ENCODE data around the gene CETN1.

The CETN1 gene

DNA sequence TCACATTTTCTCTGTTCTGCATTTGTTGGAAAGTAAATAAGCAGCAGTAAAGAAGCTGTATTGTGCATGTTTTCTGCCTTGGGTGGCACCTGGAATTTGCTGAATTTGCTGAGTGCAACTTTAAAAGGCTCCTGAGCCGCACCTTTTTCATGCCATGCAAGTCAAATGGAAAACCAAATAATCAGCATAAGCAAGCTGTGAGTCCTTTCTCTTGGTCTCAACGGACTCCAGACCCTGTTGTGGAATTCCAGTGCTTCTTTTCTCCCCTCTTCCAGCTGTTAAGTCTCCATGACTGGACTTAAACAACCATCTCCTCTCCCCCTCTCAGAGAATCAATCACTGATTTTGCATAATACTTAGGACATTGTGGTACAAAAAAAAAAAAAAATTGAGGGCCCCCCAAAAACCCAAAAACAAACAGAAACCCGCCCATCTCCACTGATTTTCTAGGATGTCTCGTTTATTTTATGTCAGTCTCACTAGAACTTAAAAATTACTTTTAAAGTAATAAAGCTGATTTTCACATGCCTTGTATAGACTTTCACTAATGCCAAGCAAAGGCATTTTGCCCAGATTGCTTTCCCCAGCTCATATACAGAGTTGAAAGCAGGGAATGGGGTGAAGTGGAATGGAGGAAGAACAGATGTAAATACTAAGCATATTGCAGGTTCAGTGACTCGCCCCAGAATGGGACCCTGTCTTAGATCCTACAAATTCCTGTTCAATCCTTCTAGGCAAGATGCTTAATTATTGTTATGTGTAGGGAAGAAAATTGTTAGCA is 5.1 kb upstream of the CETN1 start:
- Histone ChIP-seq H3K36me3 (ENCODE audit: control insufficient read depth in 2 of 2, insufficient read depth in 1 of 2, low read length in 2 of 2) (no peaks in the 10 kb centered on the region), H3K27ac (ENCODE audit: extremely low read depth, low read depth, low read length) (no peak overlapping the region), H3K4me3 (ENCODE audit: low read depth, low read length) (no peak overlapping the region), H3K4me1 (ENCODE audit: control insufficient read depth, insufficient read depth, low read length) (no peaks in the 10 kb centered on the region), H3K9me3 (ENCODE audit: control insufficient read depth, insufficient read depth, low read depth, low read length) (no peaks in the 10 kb centered on the region)
- ChIA-PET POLR2A (no interaction called here), CTCF (interaction anchor here (0.6 to 1.3 kb wide), 3 partner anchors 11 to 459 kb away, joined by 4 to 6 read pairs (median 4); no protein-coding TSS in a partner anchor)
- TF ChIP-seq ZNF223 (tag by site-specific recombination; IDR thresholded peaks at IDR 0.05) (no peak), GLIS2 (tag by site-specific recombination; IDR thresholded peaks at IDR 0.05) (no peak)
- TF ChIP-seq, protein P1, sequence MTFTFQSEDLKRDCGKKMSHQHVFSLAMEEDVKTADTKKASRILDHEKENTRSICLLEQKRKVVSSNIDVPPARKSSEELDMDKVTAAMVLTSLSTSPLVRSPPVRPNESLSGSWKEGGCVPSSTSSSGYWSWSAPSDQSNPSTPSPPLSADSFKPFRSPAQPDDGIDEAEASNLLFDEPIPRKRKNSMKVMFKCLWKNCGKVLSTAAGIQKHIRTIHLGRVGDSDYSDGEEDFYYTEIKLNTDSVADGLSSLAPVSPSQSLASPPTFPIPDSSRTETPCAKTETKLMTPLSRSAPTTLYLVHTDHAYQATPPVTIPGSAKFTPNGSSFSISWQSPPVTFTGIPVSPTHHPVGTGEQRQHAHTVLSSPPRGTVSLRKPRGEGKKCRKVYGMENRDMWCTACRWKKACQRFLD (tag by site-specific recombination; IDR thresholded peaks at IDR 0.05): no peak

DNA sequence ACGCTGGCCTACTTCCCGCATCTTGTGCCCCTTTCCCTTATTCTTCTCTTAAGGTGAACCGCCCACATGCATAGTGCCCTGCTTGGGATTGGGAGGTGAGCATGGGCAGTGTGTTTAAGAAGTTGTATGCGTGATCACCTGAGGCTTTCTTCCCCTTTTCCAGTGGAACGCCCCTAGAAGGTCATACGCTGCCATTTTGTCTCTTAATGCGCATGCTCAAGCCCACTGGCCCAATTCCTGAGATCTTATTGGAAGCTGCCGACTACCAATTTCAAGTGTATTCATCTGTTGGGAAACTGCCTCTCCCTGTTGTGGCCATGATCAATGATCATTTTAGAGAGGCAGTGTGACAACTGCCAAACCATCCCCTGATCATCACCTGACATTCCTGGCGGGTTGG is 3.3 kb upstream of the CETN1 start:
- Histone ChIP-seq H3K27ac (ENCODE audit: extremely low read depth, low read depth, low read length) (no peak overlapping the region), H3K9me3 (ENCODE audit: control insufficient read depth, insufficient read depth, low read depth, low read length) (no peaks in the 10 kb centered on the region), H3K36me3 (ENCODE audit: control insufficient read depth in 2 of 2, insufficient read depth in 1 of 2, low read length in 2 of 2) (no peaks in the 10 kb centered on the region), H3K4me1 (ENCODE audit: control insufficient read depth, insufficient read depth, low read length) (no peaks in the 10 kb centered on the region), H3K4me3 (ENCODE audit: low read depth, low read length) (no peak overlapping the region)
- no peak for TF ChIP-seq ZNF776 (tag by site-specific recombination; IDR thresholded peaks at IDR 0.05; ENCODE audit: borderline replicate concordance)
- TF ChIP-seq ZNF341 (tag by site-specific recombination; IDR thresholded peaks at IDR 0.05; ENCODE audit: low read depth): no peak
- TF ChIP-seq ZNF416 (tag by site-specific recombination; IDR thresholded peaks at IDR 0.05): no peak
- TF ChIP-seq ZNF561 (tag by site-specific recombination; IDR thresholded peaks at IDR 0.05; ENCODE audit: borderline replicate concordance): no peak
- TF ChIP-seq ZNF433 (tag by site-specific recombination; IDR thresholded peaks at IDR 0.05; ENCODE audit: low read depth): no peak
- TF ChIP-seq ZNF404 (tag by site-specific recombination; IDR thresholded peaks at IDR 0.05): no peak
- POLR2A ChIA-PET: no interaction called here
- CTCF ChIA-PET: no interaction called here

- POLR2A ChIA-PET: no interaction called here
- Histone ChIP-seq H3K9me3 (ENCODE audit: control insufficient read depth, insufficient read depth, low read depth, low read length) (no peaks in the 10 kb centered on the region), H3K4me1 (ENCODE audit: control insufficient read depth, insufficient read depth, low read length) (no peaks in the 10 kb centered on the region), H3K4me3 (ENCODE audit: low read depth, low read length) (no peak overlapping the region), H3K27ac (ENCODE audit: extremely low read depth, low read depth, low read length) (no peak overlapping the region), H3K36me3 (ENCODE audit: control insufficient read depth in 2 of 2, insufficient read depth in 1 of 2, low read length in 2 of 2) (no peaks in the 10 kb centered on the region)
- TF ChIP-seq SCRT1 (tag by site-specific recombination; IDR thresholded peaks at IDR 0.05; ENCODE audit: borderline replicate concordance) (no peak), ZNF248 (tag by site-specific recombination; IDR thresholded peaks at IDR 0.05) (no peak), GFI1B (tag by site-specific recombination; IDR thresholded peaks at IDR 0.05) (no peak), ZNF398 (tag by site-specific recombination; IDR thresholded peaks at IDR 0.05) (no peak), ZNF112 (tag by site-specific recombination; IDR thresholded peaks at IDR 0.05) (no peak), ZNF423 (tag by site-specific recombination; IDR thresholded peaks at IDR 0.05) (no peak), ZNF548 (tag by site-specific recombination; IDR thresholded peaks at IDR 0.05) (no peak), ZNF121 (tag by site-specific recombination; IDR thresholded peaks at IDR 0.05) (no peak), KLF16 (tag by site-specific recombination; IDR thresholded peaks at IDR 0.05) (no peak)
- CTCF ChIA-PET: interaction anchor here (0.7 to 1.0 kb wide), 2 partner anchors 8 to 291 kb away, joined by 3 read pairs; no protein-coding TSS in a partner anchor
These were observed 2.4 kb upstream of the CETN1 start for GRCh38 chr18:577643-578375.
